BE2C (cell line): ENCODE data around the gene WIPF1.
A peak's percentile ranks its signal among the peaks of the same experiment; 100 is the strongest.

ENCODE experiments used
- DNase-seq: peaks from one replicate; pipeline ENCODE4 v3.0.0-alpha.2; 2020
- H3K27me3 ChIP-seq: fragments of 250-450 bp; sonication (Bioruptor Pico); 2 replicates; pipeline ENCODE4 v1.5.1; 2020; ENCODE audit warnings: mild to moderate bottlenecking
- H3K36me3 ChIP-seq: fragments of 250-450 bp; sonication (Bioruptor Pico); 2 replicates; pipeline ENCODE4 v1.5.1; 2020; ENCODE audit warnings: mild to moderate bottlenecking
- H3K4me1 ChIP-seq: fragments of 250-450 bp; sonication (Bioruptor Pico); 2 replicates; pipeline ENCODE4 v1.5.1; 2020
- H3K4me3 ChIP-seq: 2 replicates; pipeline ENCODE4 v1.5.1; 2011; ENCODE audit warnings: low read depth, low read length
- H3K9me3 ChIP-seq: fragments of 250-450 bp; sonication (Bioruptor Pico); 2 replicates; pipeline ENCODE4 v1.5.1; 2020
- TF ChIP-seq, protein P1 (sequence below): IDR thresholded peaks from 2 replicates; pipeline ENCODE4 v1.5.1; 2012; ENCODE audit warnings: mild to moderate bottlenecking, low read depth, low read length

The WIPF1 gene

GRCh38 chr2:174577967-174578589 is 19.5 kb downstream of the WIPF1 start:
- no peaks in the 10 kb centered on the region for H3K9me3 ChIP-seq
- no peaks in the 10 kb centered on the region for H3K27me3 ChIP-seq
- H3K4me3 ChIP-seq: no peak overlapping the region
- no peaks in the 10 kb centered on the region for H3K36me3 ChIP-seq
- DNase-seq: peak; percentile 17
- no peaks in the 10 kb centered on the region for H3K4me1 ChIP-seq
- TF ChIP-seq, protein P1, sequence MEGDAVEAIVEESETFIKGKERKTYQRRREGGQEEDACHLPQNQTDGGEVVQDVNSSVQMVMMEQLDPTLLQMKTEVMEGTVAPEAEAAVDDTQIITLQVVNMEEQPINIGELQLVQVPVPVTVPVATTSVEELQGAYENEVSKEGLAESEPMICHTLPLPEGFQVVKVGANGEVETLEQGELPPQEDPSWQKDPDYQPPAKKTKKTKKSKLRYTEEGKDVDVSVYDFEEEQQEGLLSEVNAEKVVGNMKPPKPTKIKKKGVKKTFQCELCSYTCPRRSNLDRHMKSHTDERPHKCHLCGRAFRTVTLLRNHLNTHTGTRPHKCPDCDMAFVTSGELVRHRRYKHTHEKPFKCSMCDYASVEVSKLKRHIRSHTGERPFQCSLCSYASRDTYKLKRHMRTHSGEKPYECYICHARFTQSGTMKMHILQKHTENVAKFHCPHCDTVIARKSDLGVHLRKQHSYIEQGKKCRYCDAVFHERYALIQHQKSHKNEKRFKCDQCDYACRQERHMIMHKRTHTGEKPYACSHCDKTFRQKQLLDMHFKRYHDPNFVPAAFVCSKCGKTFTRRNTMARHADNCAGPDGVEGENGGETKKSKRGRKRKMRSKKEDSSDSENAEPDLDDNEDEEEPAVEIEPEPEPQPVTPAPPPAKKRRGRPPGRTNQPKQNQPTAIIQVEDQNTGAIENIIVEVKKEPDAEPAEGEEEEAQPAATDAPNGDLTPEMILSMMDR: peak; percentile 61

DNA sequence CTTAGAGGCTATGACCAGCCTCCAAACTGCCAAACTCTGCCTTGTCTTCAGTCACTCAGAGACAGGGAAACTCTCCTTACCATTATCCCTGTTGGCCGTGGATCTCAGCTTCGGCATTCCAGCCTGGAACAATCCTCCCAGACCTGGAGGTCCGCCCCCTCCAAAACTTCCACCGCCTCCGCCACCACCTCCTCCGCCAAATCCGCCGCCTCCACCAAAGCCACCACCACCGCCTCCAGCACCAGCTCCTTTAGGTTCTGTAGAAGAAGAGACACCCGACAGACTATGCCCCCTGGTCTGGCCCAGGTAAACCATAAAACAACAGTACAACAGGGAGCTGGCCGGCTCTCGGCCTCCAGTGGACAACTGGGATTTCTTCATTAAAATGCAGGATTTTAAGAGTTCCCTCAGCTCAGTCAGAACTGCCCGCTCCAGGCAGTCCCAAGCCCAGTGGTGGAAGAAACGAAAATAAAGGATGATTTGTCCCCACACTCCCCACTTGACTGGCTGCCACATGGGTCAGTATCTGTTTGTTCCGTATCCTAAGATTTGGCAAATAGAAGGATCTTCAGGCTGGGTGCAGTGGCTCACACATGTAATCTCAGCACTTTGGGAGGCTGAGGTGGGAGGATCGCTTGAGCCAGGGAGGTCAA is 22.4 kb downstream of the WIPF1 start:
- no peaks in the 10 kb centered on the region for H3K36me3 ChIP-seq
- H3K4me3 ChIP-seq: no peak overlapping the region
- TF ChIP-seq, protein P1: no peak
- H3K9me3 ChIP-seq: no peaks in the 10 kb centered on the region
- H3K27me3 ChIP-seq: no peaks in the 10 kb centered on the region
- H3K4me1 ChIP-seq: no peaks in the 10 kb centered on the region
- DNase-seq: no peak

DNA sequence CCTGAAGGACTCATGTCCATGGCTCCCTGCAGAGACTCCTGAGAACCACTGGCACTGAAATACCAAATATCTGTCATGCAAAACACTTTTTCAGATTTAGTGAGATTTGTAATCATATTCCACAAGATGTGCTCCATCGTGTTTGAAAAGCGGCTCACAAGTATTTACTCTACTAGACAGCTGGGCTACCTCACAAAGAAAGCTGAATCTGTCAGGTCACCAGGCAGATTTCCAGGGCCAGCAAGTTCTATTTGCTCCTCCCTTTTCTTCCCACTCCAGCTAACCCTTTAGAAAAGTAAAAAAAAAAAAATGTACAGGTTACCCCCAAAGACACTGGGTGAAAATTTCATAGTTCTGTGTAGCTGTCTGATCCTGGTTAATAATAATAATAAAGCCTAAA is 22.9 kb downstream of the WIPF1 start:
- Histone ChIP-seq H3K36me3 (no peaks in the 10 kb centered on the region), H3K27me3 (no peaks in the 10 kb centered on the region), H3K4me1 (no peaks in the 10 kb centered on the region), H3K9me3 (no peaks in the 10 kb centered on the region), H3K4me3 (no peak overlapping the region)
- DNase-seq: no peak
- TF ChIP-seq, protein P1: no peak

GRCh38 chr2:174573621-174574081 is 24.0 kb downstream of the WIPF1 start:
- DNase-seq: no peak
- Histone ChIP-seq H3K4me1 (no peaks in the 10 kb centered on the region), H3K36me3 (no peaks in the 10 kb centered on the region), H3K4me3 (no peak overlapping the region), H3K9me3 (no peaks in the 10 kb centered on the region), H3K27me3 (no peaks in the 10 kb centered on the region)
- TF ChIP-seq, protein P1: no peak

GRCh38 chr2:174572556-174572955 is 25.0 kb downstream of the WIPF1 start:
- Histone ChIP-seq H3K4me1 (no peaks in the 10 kb centered on the region), H3K4me3 (no peak overlapping the region), H3K27me3 (no peaks in the 10 kb centered on the region), H3K36me3 (no peaks in the 10 kb centered on the region), H3K9me3 (no peaks in the 10 kb centered on the region)
- TF ChIP-seq, protein P1: no peak
- DNase-seq: no peak

GRCh38 chr2:174571669-174572323 is 25.8 kb downstream of the WIPF1 start:
- no peaks in the 10 kb centered on the region for H3K4me1 ChIP-seq
- no peaks in the 10 kb centered on the region for H3K9me3 ChIP-seq
- TF ChIP-seq, protein P1: no peak
- DNase-seq: no peak
- no peaks in the 10 kb centered on the region for H3K27me3 ChIP-seq
- no peak overlapping the region for H3K4me3 ChIP-seq
- H3K36me3 ChIP-seq: no peaks in the 10 kb centered on the region
